SK-N-SH treated with all-trans-retinoic acid at 6 μM for 48 hours (cell line): Measurements from ENCODE around the gene ABCE1.

Source experiments
- ARNTL ChIP-seq: fragments of 450-650 bp; formaldehyde crosslinking; IDR thresholded peaks from 2 replicates; pipeline ENCODE4 v1.5.0; 2020; ENCODE audit warnings: low read depth, mild to moderate bottlenecking, moderate library complexity, borderline replicate concordance
- CSDC2 ChIP-seq: fragments of 250-450 bp; sonication (Bioruptor Pico); IDR thresholded peaks from 2 replicates; pipeline ENCODE4 v1.5.0; 2020; ENCODE audit warnings: mild to moderate bottlenecking, moderate library complexity
- ISL1 ChIP-seq: fragments of 250-450 bp; sonication (Bioruptor Pico); IDR thresholded peaks from 2 replicates; pipeline ENCODE4 v2.1.2; 2022; ENCODE audit warnings: mild to moderate bottlenecking, moderate library complexity
- OSR1 ChIP-seq: fragments of 250-450 bp; sonication (Bioruptor Pico); IDR thresholded peaks from 2 replicates; pipeline ENCODE4 v1.8.0; 2022; ENCODE audit warnings: moderate library complexity, mild to moderate bottlenecking, inconsistent platforms
- PATZ1 ChIP-seq: fragments of 250-450 bp; sonication (Bioruptor Pico); IDR thresholded peaks from 2 replicates; pipeline ENCODE4 v1.8.0; 2020; ENCODE audit warnings: mild to moderate bottlenecking, moderate library complexity, borderline replicate concordance
- TCF4 ChIP-seq: fragments of 250-450 bp; sonication (Bioruptor Pico); IDR thresholded peaks from 2 replicates; pipeline ENCODE4 v1.8.0; 2021; ENCODE audit warnings: mild to moderate bottlenecking, moderate library complexity, borderline replicate concordance
- ZNF565 ChIP-seq: fragments of 450-650 bp; formaldehyde crosslinking; conservative IDR thresholded peaks from 2 replicates; pipeline ENCODE4 v1.5.0; 2020; ENCODE audit warnings: low read depth, mild to moderate bottlenecking, moderate library complexity
- TF ChIP-seq, protein P1 (sequence below): fragments of 250-450 bp; sonication (Bioruptor Pico); IDR thresholded peaks from 2 replicates; pipeline ENCODE4 v1.5.1; 2020; ENCODE audit warnings: low read depth, mild to moderate bottlenecking, moderate library complexity
- TF ChIP-seq, protein P2 (sequence below): fragments of 250-450 bp; sonication (Bioruptor Pico); IDR thresholded peaks from 2 replicates; pipeline ENCODE4 v1.8.0; 2021; ENCODE audit warnings: low read depth, mild to moderate bottlenecking, moderate library complexity, borderline replicate concordance

DNA sequence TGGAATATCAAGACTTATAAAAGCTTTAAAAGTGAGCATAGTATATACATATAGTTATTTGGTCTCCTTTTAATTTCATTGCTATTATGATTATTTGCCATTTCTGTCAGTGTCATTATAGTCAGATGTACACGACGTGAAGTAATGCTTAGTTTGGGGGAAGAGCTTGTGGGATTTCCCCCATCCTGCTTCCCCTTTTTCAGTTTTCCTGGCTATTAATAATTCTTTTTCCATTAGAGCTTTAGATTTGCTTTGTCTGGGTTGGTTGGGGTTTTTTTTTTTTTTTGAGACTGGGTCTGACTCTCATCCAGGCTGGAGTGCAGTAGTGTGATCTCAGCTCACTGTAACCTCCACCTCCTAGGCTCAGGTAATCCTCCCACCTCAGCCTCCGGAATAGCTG is 5.4 kb downstream of the ABCE1 start:
- no peak for TF ChIP-seq ARNTL
- no peak for TF ChIP-seq ISL1 (CRISPR knock-in tag)
- TF ChIP-seq CSDC2 (CRISPR knock-in tag): no peak
- no peak for TF ChIP-seq ZNF565 (CRISPR knock-in tag)
- TF ChIP-seq, protein P1, sequence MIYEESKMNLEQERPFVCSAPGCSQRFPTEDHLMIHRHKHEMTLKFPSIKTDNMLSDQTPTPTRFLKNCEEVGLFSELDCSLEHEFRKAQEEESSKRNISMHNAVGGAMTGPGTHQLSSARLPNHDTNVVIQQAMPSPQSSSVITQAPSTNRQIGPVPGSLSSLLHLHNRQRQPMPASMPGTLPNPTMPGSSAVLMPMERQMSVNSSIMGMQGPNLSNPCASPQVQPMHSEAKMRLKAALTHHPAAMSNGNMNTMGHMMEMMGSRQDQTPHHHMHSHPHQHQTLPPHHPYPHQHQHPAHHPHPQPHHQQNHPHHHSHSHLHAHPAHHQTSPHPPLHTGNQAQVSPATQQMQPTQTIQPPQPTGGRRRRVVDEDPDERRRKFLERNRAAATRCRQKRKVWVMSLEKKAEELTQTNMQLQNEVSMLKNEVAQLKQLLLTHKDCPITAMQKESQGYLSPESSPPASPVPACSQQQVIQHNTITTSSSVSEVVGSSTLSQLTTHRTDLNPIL: no peak
- no peak for TF ChIP-seq PATZ1 (CRISPR knock-in tag)
- TF ChIP-seq, protein P2, sequence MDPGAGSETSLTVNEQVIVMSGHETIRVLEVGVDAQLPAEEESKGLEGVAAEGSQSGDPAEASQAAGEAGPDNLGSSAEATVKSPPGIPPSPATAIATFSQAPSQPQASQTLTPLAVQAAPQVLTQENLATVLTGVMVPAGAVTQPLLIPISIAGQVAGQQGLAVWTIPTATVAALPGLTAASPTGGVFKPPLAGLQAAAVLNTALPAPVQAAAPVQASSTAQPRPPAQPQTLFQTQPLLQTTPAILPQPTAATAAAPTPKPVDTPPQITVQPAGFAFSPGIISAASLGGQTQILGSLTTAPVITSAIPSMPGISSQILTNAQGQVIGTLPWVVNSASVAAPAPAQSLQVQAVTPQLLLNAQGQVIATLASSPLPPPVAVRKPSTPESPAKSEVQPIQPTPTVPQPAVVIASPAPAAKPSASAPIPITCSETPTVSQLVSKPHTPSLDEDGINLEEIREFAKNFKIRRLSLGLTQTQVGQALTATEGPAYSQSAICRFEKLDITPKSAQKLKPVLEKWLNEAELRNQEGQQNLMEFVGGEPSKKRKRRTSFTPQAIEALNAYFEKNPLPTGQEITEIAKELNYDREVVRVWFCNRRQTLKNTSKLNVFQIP: no peak
- TF ChIP-seq TCF4: no peak
- TF ChIP-seq OSR1 (CRISPR knock-in tag): no peak
